H1 (cell line): ENCODE data around the gene PHACTR1. TPM values are rescaled to one million over a fixed set of nuclear protein-coding genes. Genes with fewer than 3 reads are reported as not detected.

Experiments
- BACH1 ChIP-seq: IDR thresholded peaks from 2 replicates; pipeline ENCODE4 v1.6.1; 2012; ENCODE audit warnings: low read length, improper control_type of control experiment
- CBX8 ChIP-seq: fragments of 300-800, 300-1000 bp; sonication (generic); IDR thresholded peaks from 2 replicates; pipeline ENCODE4 v1.7.1; 2016; ENCODE audit warnings: low read depth, low read length, borderline replicate concordance
- CHD7 ChIP-seq: fragments of 300-600 bp; sonication (generic); IDR thresholded peaks from 2 replicates; pipeline ENCODE4 v1.7.1; 2012; ENCODE audit warnings: low read length, moderate library complexity, mild to moderate bottlenecking, inconsistent platforms; ENCODE audit not compliant: insufficient replicate concordance
- KDM1A ChIP-seq: fragments of 200-600, 300-600 bp; sonication (generic); IDR thresholded peaks from 2 replicates; pipeline ENCODE4 v1.7.1; 2016; ENCODE audit warnings: mild to moderate bottlenecking, low read length, borderline replicate concordance
- MAX ChIP-seq: IDR thresholded peaks from 2 replicates; pipeline ENCODE4 v1.6.1; 2012; ENCODE audit warnings: inconsistent platforms
- POLR2A ChIP-seq, 2 experiments: IDR thresholded peaks; 1 replicate in 1 of 2; 2 replicates in 1 of 2; pipeline ENCODE4 v1.6.1; 2011; ENCODE audit warnings: low read depth in 2 of 2, low read length in 2 of 2, mild to moderate bottlenecking in 2 of 2; ENCODE audit errors: control extremely low read depth in 1 of 2
- POLR2AphosphoS5 ChIP-seq: IDR thresholded peaks from 2 replicates; pipeline ENCODE4 v1.6.1; 2011; ENCODE audit warnings: low read depth, low read length
- POU5F1 ChIP-seq: IDR thresholded peaks from 2 replicates; pipeline ENCODE4 v1.6.1; 2011; ENCODE audit warnings: low read depth, mild to moderate bottlenecking, low read length, moderate library complexity
- SP4 ChIP-seq: IDR thresholded peaks from 2 replicates; pipeline ENCODE4 v1.6.1; 2012; ENCODE audit warnings: low read length, inconsistent platforms
- YY1 ChIP-seq: IDR thresholded peaks from 2 replicates; pipeline ENCODE4 v1.6.1; 2011; ENCODE audit warnings: low read depth, mild to moderate bottlenecking, low read length
- polyA plus RNA-seq, 7 experiments: library from polyadenylated mRNA; depleted of rRNA in 3 of 7; stranded (reverse) in 5 of 7; unstranded in 2 of 7; fragments of >200 nt in 5 of 7; fragments of 200-250 nt in 2 of 7; gene quantifications; 1 replicate in 5 of 7; 2 replicates in 1 of 7; 4 replicates in 1 of 7; pipeline versions ENCODE4 v1.2.1 to v1.2.3, GENCODE V29; 2011 to 2013; ENCODE audit warnings: missing spikeins in 2 of 7, mixed read lengths in 2 of 7
- total RNA-seq: library from RNA; stranded (reverse); fragmentation: NEBNext Ultra II Directional; extraction: Animal tissue kit (Norgen Biotek cat#: 25700); gene quantifications from 2 replicates; pipeline ENCODE4 v1.2.1, GENCODE V29; 2021

PHACTR1 gene
- total and polyA plus RNA-seq, 2 of the 8 experiments (the other 6 are each of a cell fraction or from before 2014, with no cell fraction given) = 3.9 to 17.1 TPM

GRCh38 chr6:13273931-13274706 lies 557.6 kb downstream of the PHACTR1 start (continued):
- TF ChIP-seq POU5F1 (no peak), YY1 (no peak), POLR2AphosphoS5 (no peak), SP4 (no peak), MAX (no peak), KDM1A (no peak), CHD7 (no peak), BACH1 (no peak), CBX8 (no peak), POLR2A (IDR thresholded peaks at IDR 0.05; ENCODE audit: control extremely low read depth in 1 of 2, low read depth in 2 of 2, low read length in 2 of 2) (no peak)
